Body of pancreas (tissue), 4 donors: ENCODE data around the gene BRINP3. TPM values are rescaled to one million over a fixed set of nuclear protein-coding genes. Genes with fewer than 3 reads are reported as not detected.

Experiments
- ATAC-seq: fragments of 150-250 bp; one replicate; pipeline ENCODE4 v1.9.1; 2016
- DNase-seq, 4 donors: peaks; one replicate each; pipeline ENCODE4 v3.0.0-alpha.2; 2019
- H3K27ac ChIP-seq, 4 donors: fragments of 200-600 bp; sonication (generic); 1 replicate in 3 of 4; 2 replicates in 1 of 4; pipeline versions ENCODE4 v1.5.1 to v1.6.1; 2016 to 2019; ENCODE audit warnings: mild to moderate bottlenecking in 1 of 4, mixed read lengths in 1 of 4, moderate library complexity in 1 of 4
- H3K27me3 ChIP-seq, 2 donors: fragments of 200-600 bp; sonication (generic); one replicate each; pipeline ENCODE4 v1.6.0; 2016; ENCODE audit warnings: mild to moderate bottlenecking in 1 of 2
- H3K36me3 ChIP-seq, 2 donors: fragments of 200-600 bp; sonication (generic); replicated peaks in 1 of 2; 2 replicates each; pipeline ENCODE4 v1.5.1; 2016; ENCODE audit warnings: low read depth in 2 of 2; ENCODE audit not compliant: insufficient read depth in 1 of 2
- H3K4me1 ChIP-seq: fragments of 200-600 bp; sonication (generic); one replicate; pipeline ENCODE4 v1.6.0; 2016
- H3K4me3 ChIP-seq, 2 donors: fragments of 200-600 bp; sonication (generic); 1 replicate in 1 of 2; 2 replicates in 1 of 2; pipeline ENCODE4 v1.5.1; 2016 to 2019
- H3K9me3 ChIP-seq, 3 donors: fragments of 200-600 bp; sonication (generic); 1 replicate in 2 of 3; 2 replicates in 1 of 3; pipeline ENCODE4 v1.5.1; 2016
- CTCF ChIP-seq, 7 experiments: fragments of 450-650 bp in 4 of 7; fragments of 200-600 bp in 3 of 7; sonication (generic) in 3 of 7; IDR thresholded peaks; one replicate each; pipeline ENCODE4 v1.5.1; 2016 to 2019; ENCODE audit warnings: antibody characterized with exemption in 7 of 7
- POLR2A ChIP-seq, 3 donors: fragments of 450-650 bp; IDR thresholded peaks; one replicate each; pipeline ENCODE4 v1.6.1; 2016; ENCODE audit warnings: antibody characterized with exemption in 3 of 3, mild to moderate bottlenecking in 2 of 3
- WGBS, 2 donors: methylation state at CpG; one replicate each; pipeline ENCODE4 v1.1.5; 2017; 5-methylcytosine and 5-hydroxymethylcytosine counted together
- intact Hi-C: fragments of 100-400 bp; cut with DNase I; formaldehyde crosslinking; loops from one replicate; pipeline ENCODE4 v1.15.1; 2023
- total RNA-seq, 2 donors: library from RNA; depleted of rRNA; stranded (reverse); fragments of >200 nt; gene quantifications; one replicate each; pipeline ENCODE4 v1.1.0, GENCODE V29; 2016

The BRINP3 gene
- total RNA-seq, 2 donors from 2014 or later = not detected

- no peaks in the 10 kb centered on the region for H3K36me3 ChIP-seq
- TF ChIP-seq POLR2A (IDR thresholded peaks at IDR 0.05) = no peak
- no peak for TF ChIP-seq CTCF (IDR thresholded peaks at IDR 0.05)
- DNase-seq (no peak), ATAC-seq (no peak)
- H3K27ac ChIP-seq = no peak overlapping the region
- H3K27me3 ChIP-seq = no peaks in the 10 kb centered on the region
- no peaks in the 10 kb centered on the region for H3K4me1 ChIP-seq
- WGBS, 2 donors = 58 to 70% methylated on average over 1 of the region's 1 CpG
- H3K9me3 ChIP-seq = no peaks in the 10 kb centered on the region
- intact Hi-C loops = no loop called here
- no peak overlapping the region for H3K4me3 ChIP-seq
Measured at GRCh38 chr1:190286111-190286510, 191.6 kb downstream of the BRINP3 start.

GRCh38 chr1:190277107-190277506, 200.6 kb downstream of the BRINP3 start:
- Histone ChIP-seq H3K4me1 (no peaks in the 10 kb centered on the region), H3K27ac (no peak overlapping the region), H3K36me3 (no peaks in the 10 kb centered on the region), H3K27me3 (no peaks in the 10 kb centered on the region), H3K9me3 (no peaks in the 10 kb centered on the region), H3K4me3 (no peak overlapping the region)
- TF ChIP-seq CTCF (IDR thresholded peaks at IDR 0.05) = no peak
- no peak for ATAC-seq
- intact Hi-C loops = no loop called here
- DNase-seq = no peak
- WGBS, 2 donors = 86 to 93% methylated on average over 3 of the region's 3 CpGs

GRCh38 chr1:190274721-190275120, 202.9 kb downstream of the BRINP3 start:
- Histone ChIP-seq H3K27me3 (no peaks in the 10 kb centered on the region), H3K27ac (no peak overlapping the region), H3K9me3 (no peaks in the 10 kb centered on the region), H3K4me1 (no peaks in the 10 kb centered on the region), H3K4me3 (no peak overlapping the region), H3K36me3 (no peaks in the 10 kb centered on the region)
- 87 to 90% methylated on average over 1 of the region's 1 CpG for WGBS, 2 donors
- intact Hi-C loops = no loop called here
- ATAC-seq (no peak), DNase-seq (no peak)
- no peak for TF ChIP-seq CTCF (IDR thresholded peaks at IDR 0.05)
- TF ChIP-seq POLR2A (IDR thresholded peaks at IDR 0.05) = no peak

GRCh38 chr1:190273161-190273560, 204.5 kb downstream of the BRINP3 start:
- no peak for DNase-seq
- H3K36me3 ChIP-seq = no peaks in the 10 kb centered on the region
- WGBS, 2 donors = 53 to 74% methylated on average over 2 of the region's 2 CpGs
- H3K4me1 ChIP-seq = no peaks in the 10 kb centered on the region
- no peaks in the 10 kb centered on the region for H3K9me3 ChIP-seq
- TF ChIP-seq CTCF (IDR thresholded peaks at IDR 0.05) = no peak
- TF ChIP-seq POLR2A (IDR thresholded peaks at IDR 0.05) = no peak
- no peak overlapping the region for H3K4me3 ChIP-seq
- intact Hi-C loops = no loop called here
- no peak overlapping the region for H3K27ac ChIP-seq
- ATAC-seq = no peak
- H3K27me3 ChIP-seq = no peaks in the 10 kb centered on the region

GRCh38 chr1:190262538-190262937, 215.1 kb downstream of the BRINP3 start:
- 67 to 72% methylated on average over 3 of the region's 3 CpGs for WGBS, 2 donors

More at GRCh38 chr1:190262538-190262937, 215.1 kb downstream of the BRINP3 start:
- intact Hi-C loops = no loop called here
- Histone ChIP-seq H3K9me3 (no peaks in the 10 kb centered on the region), H3K4me1 (no peaks in the 10 kb centered on the region), H3K27me3 (no peaks in the 10 kb centered on the region), H3K4me3 (no peak overlapping the region), H3K36me3 (no peaks in the 10 kb centered on the region), H3K27ac (no peak overlapping the region)
- no peak for ATAC-seq
- TF ChIP-seq CTCF (IDR thresholded peaks at IDR 0.05) (no peak), POLR2A (IDR thresholded peaks at IDR 0.05) (no peak)
- no peak for DNase-seq
